Mucosa of rectum (tissue), 2 donors: ENCODE data around the gene AFF3.

Source experiments
- H3K27ac ChIP-seq, 2 donors: one replicate each; pipeline ENCODE4 v1.7.0; 2013; ENCODE audit warnings: inconsistent platforms in 2 of 2, low read depth in 2 of 2, low read length in 2 of 2
- H3K27me3 ChIP-seq, 2 donors: one replicate each; pipeline ENCODE4 v1.7.0; 2013; ENCODE audit warnings: low read length in 2 of 2; ENCODE audit not compliant: control insufficient read depth in 2 of 2, insufficient read depth in 2 of 2
- H3K36me3 ChIP-seq, 2 donors: one replicate each; pipeline ENCODE4 v1.7.0; 2013; ENCODE audit warnings: low read length in 2 of 2; ENCODE audit not compliant: control insufficient read depth in 2 of 2, insufficient read depth in 2 of 2
- H3K4me1 ChIP-seq, 2 donors: one replicate each; pipeline ENCODE4 v1.7.0; 2013; ENCODE audit warnings: low read length in 2 of 2, mild to moderate bottlenecking in 1 of 2; ENCODE audit not compliant: control insufficient read depth in 2 of 2, insufficient read depth in 2 of 2
- H3K4me3 ChIP-seq, 2 donors: one replicate each; pipeline ENCODE4 v1.7.0; 2013; ENCODE audit warnings: low read length in 2 of 2
- H3K9ac ChIP-seq, 2 donors: one replicate each; pipeline ENCODE4 v1.7.0; 2013; ENCODE audit warnings: low read length in 2 of 2, low read depth in 1 of 2, mild to moderate bottlenecking in 1 of 2
- H3K9me3 ChIP-seq, 2 donors: one replicate each; pipeline ENCODE4 v1.7.0; 2013; ENCODE audit warnings: low read length in 2 of 2; ENCODE audit not compliant: control insufficient read depth in 2 of 2
- donor health status: healthy.
- donor health status: Normal muscosa, but diverticular disease.

The AFF3 gene

GRCh38 chr2:99865818-99866676, 276.3 kb downstream of the AFF3 start:
- no peaks in the 10 kb centered on the region for H3K9me3 ChIP-seq
- H3K9ac ChIP-seq: no peak overlapping the region
- H3K4me1 ChIP-seq: peaks cover 0 to 2% of the 10 kb centered on the region in 2 donors
- no peaks in the 10 kb centered on the region for H3K27me3 ChIP-seq
- no peaks in the 10 kb centered on the region for H3K36me3 ChIP-seq
- no peak overlapping the region for H3K27ac ChIP-seq
- no peak overlapping the region for H3K4me3 ChIP-seq

- Histone ChIP-seq H3K27ac (no peak overlapping the region), H3K4me3 (no peak overlapping the region), H3K4me1 (peaks cover 0 to 2% of the 10 kb centered on the region in 2 donors), H3K9ac (no peak overlapping the region), H3K9me3 (no peaks in the 10 kb centered on the region), H3K36me3 (no peaks in the 10 kb centered on the region), H3K27me3 (no peaks in the 10 kb centered on the region)
These were observed 277.5 kb downstream of the AFF3 start for GRCh38 chr2:99864561-99865553.

GRCh38 chr2:99863903-99864270, 278.5 kb downstream of the AFF3 start:
- Histone ChIP-seq H3K4me3 (no peak overlapping the region), H3K4me1 (peaks cover 0 to 2% of the 10 kb centered on the region in 2 donors), H3K27ac (no peak overlapping the region), H3K9ac (no peak overlapping the region), H3K36me3 (no peaks in the 10 kb centered on the region), H3K27me3 (no peaks in the 10 kb centered on the region), H3K9me3 (no peaks in the 10 kb centered on the region)

- H3K4me3 ChIP-seq: no peak overlapping the region
- H3K27me3 ChIP-seq: no peaks in the 10 kb centered on the region
- H3K27ac ChIP-seq: no peak overlapping the region
- no peaks in the 10 kb centered on the region for H3K9me3 ChIP-seq
- peaks cover 0 to 2% of the 10 kb centered on the region in 2 donors for H3K4me1 ChIP-seq
- H3K9ac ChIP-seq: no peak overlapping the region
- no peaks in the 10 kb centered on the region for H3K36me3 ChIP-seq
These were observed 279.0 kb downstream of the AFF3 start for GRCh38 chr2:99863236-99863902.

- Histone ChIP-seq H3K9me3 (no peaks in the 10 kb centered on the region), H3K36me3 (no peaks in the 10 kb centered on the region), H3K27me3 (no peaks in the 10 kb centered on the region), H3K27ac (no peak overlapping the region), H3K4me1 (peaks cover 0 to 2% of the 10 kb centered on the region in 2 donors), H3K4me3 (no peak overlapping the region), H3K9ac (no peak overlapping the region)
These were observed 279.8 kb downstream of the AFF3 start for GRCh38 chr2:99862566-99862965.

- H3K4me1 ChIP-seq: peaks cover 0 to 2% of the 10 kb centered on the region in 2 donors
- H3K36me3 ChIP-seq: no peaks in the 10 kb centered on the region
These were observed 281.0 kb downstream of the AFF3 start for GRCh38 chr2:99861376-99861760.

GRCh38 chr2:99860720-99861375, 281.5 kb downstream of the AFF3 start:
- H3K9me3 ChIP-seq: no peaks in the 10 kb centered on the region

More at GRCh38 chr2:99861376-99861760, 281.0 kb downstream of the AFF3 start:
- H3K9ac ChIP-seq: no peak overlapping the region
- no peaks in the 10 kb centered on the region for H3K27me3 ChIP-seq
- H3K9me3 ChIP-seq: no peaks in the 10 kb centered on the region
- no peak overlapping the region for H3K27ac ChIP-seq
- H3K4me3 ChIP-seq: no peak overlapping the region

GRCh38 chr2:99858951-99859596, 283.3 kb downstream of the AFF3 start:
- Histone ChIP-seq H3K4me1 (peaks cover 0 to 2% of the 10 kb centered on the region in 2 donors), H3K27me3 (no peaks in the 10 kb centered on the region), H3K9me3 (no peaks in the 10 kb centered on the region), H3K9ac (no peak overlapping the region), H3K36me3 (no peaks in the 10 kb centered on the region), H3K27ac (no peak overlapping the region), H3K4me3 (no peak overlapping the region)

More at GRCh38 chr2:99860720-99861375, 281.5 kb downstream of the AFF3 start:
- H3K4me3 ChIP-seq: no peak overlapping the region
- no peak overlapping the region for H3K9ac ChIP-seq
- no peaks in the 10 kb centered on the region for H3K27me3 ChIP-seq
- peaks cover 0 to 2% of the 10 kb centered on the region in 2 donors for H3K4me1 ChIP-seq
- H3K27ac ChIP-seq: no peak overlapping the region
- no peaks in the 10 kb centered on the region for H3K36me3 ChIP-seq

GRCh38 chr2:99857867-99858444, 284.4 kb downstream of the AFF3 start:
- Histone ChIP-seq H3K27ac (no peak overlapping the region), H3K9ac (no peak overlapping the region), H3K4me1 (peaks cover 0 to 2% of the 10 kb centered on the region in 2 donors), H3K9me3 (no peaks in the 10 kb centered on the region), H3K36me3 (no peaks in the 10 kb centered on the region), H3K4me3 (no peak overlapping the region), H3K27me3 (no peaks in the 10 kb centered on the region)
